IMR-90 (cell line): Measurements from ENCODE around the gene SSH2.

Experiments
- BHLHE40 ChIP-seq: fragments of 150-350 bp; IDR thresholded peaks from 2 replicates; pipeline ENCODE4 v1.6.1; 2016; ENCODE audit warnings: mild to moderate bottlenecking, low read depth, low read length
- CEBPB ChIP-seq: IDR thresholded peaks from 2 replicates; pipeline ENCODE4 v1.6.1; 2012; ENCODE audit warnings: low read depth, low read length, improper control_type of control experiment
- MAZ ChIP-seq: IDR thresholded peaks from 2 replicates; pipeline ENCODE4 v1.6.1; 2012; ENCODE audit warnings: low read depth, mild to moderate bottlenecking, low read length, improper control_type of control experiment, moderate library complexity, borderline replicate concordance
- MXI1 ChIP-seq: IDR thresholded peaks from 2 replicates; pipeline ENCODE4 v1.6.1; 2012; ENCODE audit warnings: low read depth, mild to moderate bottlenecking, low read length, moderate library complexity, borderline replicate concordance
- POLR2A ChIP-seq: IDR thresholded peaks from 2 replicates; pipeline ENCODE4 v1.6.1; 2012; ENCODE audit warnings: mild to moderate bottlenecking, low read depth, low read length
- RAD21 ChIP-seq: IDR thresholded peaks from 2 replicates; pipeline ENCODE4 v1.6.1; 2012; ENCODE audit warnings: low read length, improper control_type of control experiment
- RCOR1 ChIP-seq: IDR thresholded peaks from 2 replicates; pipeline ENCODE4 v1.6.1; 2012; ENCODE audit warnings: mild to moderate bottlenecking, low read length, improper control_type of control experiment; ENCODE audit not compliant: insufficient replicate concordance
- RFX5 ChIP-seq: IDR thresholded peaks from 2 replicates; pipeline ENCODE4 v1.8.0; 2012; ENCODE audit warnings: low read depth, mild to moderate bottlenecking, low read length, moderate library complexity
- SMC3 ChIP-seq: fragments of 150-350 bp; IDR thresholded peaks from 2 replicates; pipeline ENCODE4 v1.6.1; 2016; ENCODE audit warnings: low read depth, mild to moderate bottlenecking, antibody characterized with exemption, low read length, moderate library complexity
- USF2 ChIP-seq: fragments of 150-350 bp; IDR thresholded peaks from 2 replicates; pipeline ENCODE4 v1.6.1; 2017; ENCODE audit warnings: mild to moderate bottlenecking, antibody characterized with exemption, low read length, low read depth
- TF ChIP-seq, protein P1 (sequence below): conservative IDR thresholded peaks from 2 replicates; pipeline ENCODE4 v1.5.1; 2012; ENCODE audit warnings: mild to moderate bottlenecking, low read depth, low read length, improper control_type of control experiment
- TF ChIP-seq, protein P2 (sequence below): fragments of 150-350 bp; IDR thresholded peaks from 2 replicates; pipeline ENCODE4 v1.6.1; 2016; ENCODE audit warnings: low read depth, mild to moderate bottlenecking, low read length, moderate library complexity, borderline replicate concordance

GRCh38 chr17:29732613-29733012 is 197.4 kb downstream of the SSH2 start:
- TF ChIP-seq MXI1 (no peak), MAZ (no peak), POLR2A (no peak), RFX5 (no peak), RCOR1 (no peak), RAD21 (no peak), CEBPB (no peak), SMC3 (no peak), USF2 (no peak), BHLHE40 (no peak)
- TF ChIP-seq, protein P1, sequence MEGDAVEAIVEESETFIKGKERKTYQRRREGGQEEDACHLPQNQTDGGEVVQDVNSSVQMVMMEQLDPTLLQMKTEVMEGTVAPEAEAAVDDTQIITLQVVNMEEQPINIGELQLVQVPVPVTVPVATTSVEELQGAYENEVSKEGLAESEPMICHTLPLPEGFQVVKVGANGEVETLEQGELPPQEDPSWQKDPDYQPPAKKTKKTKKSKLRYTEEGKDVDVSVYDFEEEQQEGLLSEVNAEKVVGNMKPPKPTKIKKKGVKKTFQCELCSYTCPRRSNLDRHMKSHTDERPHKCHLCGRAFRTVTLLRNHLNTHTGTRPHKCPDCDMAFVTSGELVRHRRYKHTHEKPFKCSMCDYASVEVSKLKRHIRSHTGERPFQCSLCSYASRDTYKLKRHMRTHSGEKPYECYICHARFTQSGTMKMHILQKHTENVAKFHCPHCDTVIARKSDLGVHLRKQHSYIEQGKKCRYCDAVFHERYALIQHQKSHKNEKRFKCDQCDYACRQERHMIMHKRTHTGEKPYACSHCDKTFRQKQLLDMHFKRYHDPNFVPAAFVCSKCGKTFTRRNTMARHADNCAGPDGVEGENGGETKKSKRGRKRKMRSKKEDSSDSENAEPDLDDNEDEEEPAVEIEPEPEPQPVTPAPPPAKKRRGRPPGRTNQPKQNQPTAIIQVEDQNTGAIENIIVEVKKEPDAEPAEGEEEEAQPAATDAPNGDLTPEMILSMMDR, result no peak
- TF ChIP-seq, protein P2, sequence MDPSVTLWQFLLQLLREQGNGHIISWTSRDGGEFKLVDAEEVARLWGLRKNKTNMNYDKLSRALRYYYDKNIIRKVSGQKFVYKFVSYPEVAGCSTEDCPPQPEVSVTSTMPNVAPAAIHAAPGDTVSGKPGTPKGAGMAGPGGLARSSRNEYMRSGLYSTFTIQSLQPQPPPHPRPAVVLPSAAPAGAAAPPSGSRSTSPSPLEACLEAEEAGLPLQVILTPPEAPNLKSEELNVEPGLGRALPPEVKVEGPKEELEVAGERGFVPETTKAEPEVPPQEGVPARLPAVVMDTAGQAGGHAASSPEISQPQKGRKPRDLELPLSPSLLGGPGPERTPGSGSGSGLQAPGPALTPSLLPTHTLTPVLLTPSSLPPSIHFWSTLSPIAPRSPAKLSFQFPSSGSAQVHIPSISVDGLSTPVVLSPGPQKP, result no peak
